ENCODE measurements around the gene ALOX5AP. TPM values are rescaled to one million over a fixed set of nuclear protein-coding genes. Genes with fewer than 3 reads are reported as not detected.
A peak's percentile ranks its signal among the peaks of the same experiment; 100 is the strongest.

ALOX5AP gene
- total RNA-seq: 3.1 TPM

GRCh38 chr13:30735025-30735871, at the start of gene ALOX5AP:
Gene ALOX5AP, plus strand, starts transcription at chr13:30735543. Its CDS starts 63 bp downstream, at chr13:30735606.
- peak; percentile 43 for ATAC-seq

- ATAC-seq: no peak
These were observed 49.4 kb upstream of the ALOX5AP start for GRCh38 chr13:30685987-30686386.

GRCh38 chr13:30687601-30688000, 47.7 kb upstream of the ALOX5AP start:
- ATAC-seq: no peak

- peak; percentile 29 for ATAC-seq
These were observed 45.6 kb upstream of the ALOX5AP start for GRCh38 chr13:30689752-30690151.

- ATAC-seq: peak; percentile 89
These were observed 44.8 kb upstream of the ALOX5AP start for GRCh38 chr13:30690282-30691188.

GRCh38 chr13:30692113-30692512, 43.2 kb upstream of the ALOX5AP start:
- ATAC-seq: no peak

GRCh38 chr13:30696278-30697176, 38.8 kb upstream of the ALOX5AP start:
- no peak for ATAC-seq

GRCh38 chr13:30697177-30697953, 38.0 kb upstream of the ALOX5AP start:
- peak; percentile 70 for ATAC-seq

- no peak for ATAC-seq
These were observed 37.3 kb upstream of the ALOX5AP start for GRCh38 chr13:30697996-30698401.

GRCh38 chr13:30698488-30699005, 36.8 kb upstream of the ALOX5AP start:
- no peak for ATAC-seq

GRCh38 chr13:30700364-30700763, 35.0 kb upstream of the ALOX5AP start:
- no peak for ATAC-seq

- ATAC-seq: no peak
These were observed 33.3 kb upstream of the ALOX5AP start for GRCh38 chr13:30702006-30702405.

- no peak for ATAC-seq
These were observed 30.7 kb upstream of the ALOX5AP start for GRCh38 chr13:30704596-30704995.

- ATAC-seq: peak; percentile 29
These were observed 29.7 kb upstream of the ALOX5AP start for GRCh38 chr13:30705680-30706079.

- ATAC-seq: no peak
These were observed 26.8 kb upstream of the ALOX5AP start for GRCh38 chr13:30708541-30708940.

GRCh38 chr13:30710442-30710841, 24.9 kb upstream of the ALOX5AP start:
- ATAC-seq: no peak

GRCh38 chr13:30711375-30711774, 24.0 kb upstream of the ALOX5AP start:
- peak; percentile 73 for ATAC-seq

GRCh38 chr13:30711837-30712236, 23.5 kb upstream of the ALOX5AP start:
- ATAC-seq: no peak

- ATAC-seq: peak; percentile 81
These were observed 22.5 kb upstream of the ALOX5AP start for GRCh38 chr13:30712536-30713532.
